H1 (cell line): ENCODE data around the gene MYH8. TPM values are rescaled to one million over a fixed set of nuclear protein-coding genes. Genes with fewer than 3 reads are reported as not detected.

Experiments used
- CTCF ChIA-PET: fragments of 300-600 bp; sonication (Branson Sonifier 250); formaldehyde crosslinking; loops from one replicate; lab custom pipeline; 2021; ENCODE audit not compliant: partially characterized antibody; lab: Charles Lee
- POLR2A ChIA-PET: fragments of 300-600 bp; sonication (Branson Sonifier 250); formaldehyde crosslinking; loops from one replicate; lab custom pipeline; 2021; ENCODE audit warnings: inconsistent platforms; ENCODE audit not compliant: partially characterized antibody; lab: Charles Lee
- DNase-seq, 2 experiments: peaks; one replicate each; pipeline versions ENCODE4 v3.0.0 to v3.0.0-alpha.2; 2010 to 2022; ENCODE audit warnings: low spot score in 2 of 2, low read depth in 1 of 2, mixed read lengths in 1 of 2
- FAIRE-seq: peaks from 2 replicates; lab custom pipeline; 2011; peaks lifted over from hg19 to GRCh38; lab: Jason Lieb, UNC
- H2AFZ ChIP-seq: 2 replicates; pipeline ENCODE4 v1.8.1; 2012; ENCODE audit warnings: low read length, inconsistent platforms
- H2AK5ac ChIP-seq: 2 replicates; pipeline ENCODE4 v1.6.1; 2013; ENCODE audit warnings: low read depth, low read length
- H2BK120ac ChIP-seq: replicated peaks from 2 replicates; pipeline ENCODE3; 2013; ENCODE audit warnings: low read depth, low read length, inconsistent platforms
- H2BK12ac ChIP-seq: 2 replicates; pipeline ENCODE4 v1.6.1; 2013; ENCODE audit warnings: low read depth, low read length
- H2BK15ac ChIP-seq: 2 replicates; pipeline ENCODE4 v1.6.1; 2013; ENCODE audit warnings: low read length
- H2BK20ac ChIP-seq: 2 replicates; pipeline ENCODE4 v1.6.1; 2013; ENCODE audit warnings: low read length
- H2BK5ac ChIP-seq: 2 replicates; pipeline ENCODE4 v1.6.1; 2013; ENCODE audit warnings: low read depth, low read length
- H3K14ac ChIP-seq: 2 replicates; pipeline ENCODE4 v1.6.1; 2013; ENCODE audit warnings: inconsistent platforms; ENCODE audit not compliant: insufficient read length
- H3K18ac ChIP-seq: 2 replicates; pipeline ENCODE4 v1.6.1; 2013; ENCODE audit warnings: low read length; ENCODE audit errors: extremely low read depth
- H3K23ac ChIP-seq: 2 replicates; pipeline ENCODE4 v1.6.1; 2013; ENCODE audit warnings: inconsistent platforms; ENCODE audit not compliant: insufficient read length
- H3K23me2 ChIP-seq: 2 replicates; pipeline ENCODE4 v1.6.1; 2013; ENCODE audit warnings: low read depth, low read length
- H3K27ac ChIP-seq: 2 replicates; pipeline ENCODE4 v1.6.1; 2011; ENCODE audit warnings: low read depth, low read length, inconsistent platforms
- H3K27me3 ChIP-seq, 4 experiments: replicated peaks in 1 of 4; 1 replicate in 1 of 4; 2 replicates in 3 of 4; pipeline versions ENCODE4 v1.6.1 to v1.8.1; 2011 to 2013; ENCODE audit warnings: low read length in 3 of 4, mild to moderate bottlenecking in 3 of 4, inconsistent platforms in 2 of 4, mixed read lengths in 2 of 4, moderate library complexity in 1 of 4; ENCODE audit not compliant: control insufficient read depth in 3 of 4, insufficient read depth in 3 of 4; ENCODE audit errors: extremely low read depth in 1 of 4
- H3K36me3 ChIP-seq, 4 experiments: 2 replicates each; pipeline versions ENCODE4 v1.6.1 to v1.8.1; 2011 to 2013; ENCODE audit warnings: mild to moderate bottlenecking in 4 of 4, low read length in 3 of 4, moderate library complexity in 2 of 4, control low read depth in 1 of 4, inconsistent platforms in 1 of 4; ENCODE audit not compliant: insufficient read depth in 4 of 4, control insufficient read depth in 2 of 4
- H3K4ac ChIP-seq: replicated peaks from 2 replicates; pipeline ENCODE3; 2013; ENCODE audit warnings: low read length, low read depth, mixed read lengths, inconsistent platforms; ENCODE audit not compliant: insufficient read length
- H3K4me1 ChIP-seq, 4 experiments: replicated peaks in 1 of 4; 1 replicate in 1 of 4; 2 replicates in 3 of 4; pipeline versions ENCODE4 v1.6.1 to v1.8.1; 2011 to 2013; ENCODE audit warnings: low read length in 3 of 4, inconsistent platforms in 2 of 4, mixed read lengths in 1 of 4; ENCODE audit not compliant: insufficient read depth in 4 of 4, control insufficient read depth in 3 of 4
- H3K4me2 ChIP-seq, 2 experiments: 2 replicates each; pipeline versions ENCODE4 v1.6.1 to v1.8.1; 2011 to 2013; ENCODE audit warnings: low read depth in 2 of 2, low read length in 2 of 2, control low read depth in 1 of 2, inconsistent platforms in 1 of 2, mild to moderate bottlenecking in 1 of 2; ENCODE audit not compliant: insufficient read depth in 1 of 2
- H3K4me3 ChIP-seq, 4 experiments: fragments of 200-600, 300-600 bp in 1 of 4; sonication (generic), shearing (Covaris generic), sonication (Bioruptor Twin) in 1 of 4; 2 replicates each; pipeline versions ENCODE4 v1.5.1 to v1.8.1; 2011 to 2016; ENCODE audit warnings: low read length in 4 of 4, low read depth in 3 of 4, control low read depth in 2 of 4, inconsistent platforms in 2 of 4, mild to moderate bottlenecking in 2 of 4, mixed read lengths in 1 of 4, moderate library complexity in 1 of 4; ENCODE audit not compliant: insufficient read depth in 2 of 4; ENCODE audit errors: extremely low read depth in 1 of 4
- H3K56ac ChIP-seq: replicated peaks from 2 replicates; pipeline ENCODE3; 2013; ENCODE audit warnings: low read depth, mild to moderate bottlenecking, mixed read lengths, low read length, inconsistent platforms; ENCODE audit not compliant: insufficient read length
- H3K79me1 ChIP-seq: 2 replicates; pipeline ENCODE4 v1.6.1; 2013; ENCODE audit warnings: low read depth, low read length, control low read depth
- H3K79me2 ChIP-seq, 2 experiments: 2 replicates each; pipeline versions ENCODE4 v1.6.1 to v1.8.1; 2012 to 2013; ENCODE audit warnings: low read length in 2 of 2, mild to moderate bottlenecking in 2 of 2, inconsistent platforms in 1 of 2; ENCODE audit not compliant: insufficient read depth in 2 of 2, control insufficient read depth in 1 of 2
- H3K9ac ChIP-seq, 4 experiments: replicated peaks in 1 of 4; 1 replicate in 1 of 4; 2 replicates in 3 of 4; pipeline versions ENCODE4 v1.6.1 to v1.8.1; 2011 to 2013; ENCODE audit warnings: low read depth in 3 of 4, low read length in 3 of 4, control low read depth in 2 of 4, mild to moderate bottlenecking in 2 of 4, moderate library complexity in 2 of 4, inconsistent platforms in 1 of 4; ENCODE audit errors: extremely low read depth in 1 of 4
- H3K9me3 ChIP-seq, 2 experiments: 2 replicates each; pipeline versions ENCODE4 v1.6.1 to v1.8.1; 2012 to 2013; ENCODE audit warnings: mild to moderate bottlenecking in 2 of 2, moderate library complexity in 2 of 2, control low read depth in 1 of 2, inconsistent platforms in 1 of 2, low read depth in 1 of 2, low read length in 1 of 2, mixed read lengths in 1 of 2; ENCODE audit not compliant: insufficient read depth in 2 of 2
- H4K20me1 ChIP-seq, 2 experiments: replicated peaks in 1 of 2; 2 replicates each; pipeline versions ENCODE3 to v1.8.1; 2011 to 2013; ENCODE audit warnings: inconsistent platforms in 2 of 2, low read length in 2 of 2, mild to moderate bottlenecking in 1 of 2; ENCODE audit not compliant: insufficient read depth in 2 of 2, control insufficient read depth in 1 of 2
- H4K5ac ChIP-seq: 2 replicates; pipeline ENCODE4 v1.6.1; 2013; ENCODE audit warnings: low read length, low read depth, mixed read lengths, inconsistent platforms; ENCODE audit not compliant: insufficient read length
- H4K8ac ChIP-seq: 2 replicates; pipeline ENCODE4 v1.8.0; 2013; ENCODE audit warnings: mild to moderate bottlenecking, moderate library complexity, low read length, inconsistent platforms; ENCODE audit not compliant: insufficient read depth; ENCODE audit errors: extremely low read depth
- H4K91ac ChIP-seq: replicated peaks from 2 replicates; pipeline ENCODE3; 2013; ENCODE audit warnings: low read length, mixed read lengths, inconsistent platforms; ENCODE audit not compliant: insufficient read length
- ASH2L ChIP-seq: fragments of 200-600, 300-600 bp; sonication (generic); IDR thresholded peaks from one replicate; pipeline ENCODE4 v1.7.1; 2017; ENCODE audit warnings: low read length
- BCL11A ChIP-seq, 2 experiments: IDR thresholded peaks; one replicate each; pipeline ENCODE4 v1.6.1; 2011; ENCODE audit warnings: low read depth in 2 of 2, low read length in 2 of 2, mild to moderate bottlenecking in 2 of 2
- CBX5 ChIP-seq: fragments of 300-800, 300-1000 bp; sonication (generic); IDR thresholded peaks from 2 replicates; pipeline ENCODE4 v1.7.1; 2016; ENCODE audit warnings: antibody characterized with exemption, low read length, low read depth
- CHD1 ChIP-seq: IDR thresholded peaks from 2 replicates; pipeline ENCODE4 v1.6.1; 2012; ENCODE audit warnings: low read depth, low read length, improper control_type of control experiment
- EZH2 ChIP-seq: fragments of 200-600 bp; sonication (generic); IDR thresholded peaks from 2 replicates; pipeline ENCODE4 v1.7.1; 2012; ENCODE audit warnings: low read depth, mild to moderate bottlenecking, moderate library complexity, low read length, inconsistent platforms; ENCODE audit not compliant: severe bottlenecking
- FOSL1 ChIP-seq: IDR thresholded peaks from 2 replicates; pipeline ENCODE4 v1.6.1; 2011; ENCODE audit warnings: mild to moderate bottlenecking, low read depth, low read length, moderate library complexity; ENCODE audit not compliant: insufficient read depth
- JUN ChIP-seq: IDR thresholded peaks from 2 replicates; pipeline ENCODE4 v1.6.1; 2011; ENCODE audit warnings: low read depth, mild to moderate bottlenecking, improper control_type of control experiment, low read length
- JUND ChIP-seq: IDR thresholded peaks from 2 replicates; pipeline ENCODE4 v1.6.1; 2011; ENCODE audit warnings: mild to moderate bottlenecking, improper control_type of control experiment, low read length
- KDM5A ChIP-seq: fragments of 200-600 bp; IDR thresholded peaks from 2 replicates; pipeline ENCODE4 v1.7.1; 2012; ENCODE audit warnings: mild to moderate bottlenecking, low read length, inconsistent platforms, mixed read lengths
- MAX ChIP-seq: IDR thresholded peaks from 2 replicates; pipeline ENCODE4 v1.6.1; 2012; ENCODE audit warnings: inconsistent platforms
- PHF8 ChIP-seq: fragments of 200-600 bp; sonication (generic); conservative IDR thresholded peaks from 2 replicates; pipeline ENCODE4 v1.7.1; 2012; ENCODE audit warnings: low read depth, mild to moderate bottlenecking, inconsistent platforms, low read length, moderate library complexity
- SIRT6 ChIP-seq: IDR thresholded peaks from one replicate; pipeline ENCODE4 v1.7.1; 2012; ENCODE audit warnings: low read length, inconsistent platforms
- SP4 ChIP-seq: IDR thresholded peaks from 2 replicates; pipeline ENCODE4 v1.6.1; 2012; ENCODE audit warnings: low read length, inconsistent platforms
- SRF ChIP-seq: IDR thresholded peaks from 2 replicates; pipeline ENCODE4 v1.6.1; 2011; ENCODE audit warnings: mild to moderate bottlenecking, low read depth, low read length, moderate library complexity
- TBP ChIP-seq: IDR thresholded peaks from 2 replicates; pipeline ENCODE4 v1.6.1; 2011; ENCODE audit warnings: low read depth, low read length, improper control_type of control experiment
- TCF12 ChIP-seq: IDR thresholded peaks from 2 replicates; pipeline ENCODE4 v1.6.1; 2011; ENCODE audit warnings: low read depth, mild to moderate bottlenecking, low read length
- TEAD4 ChIP-seq: IDR thresholded peaks from 2 replicates; pipeline ENCODE4 v1.6.1; 2012; ENCODE audit warnings: low read depth, low read length, inconsistent platforms, mixed read lengths
- WGBS, 2 experiments: shearing (Covaris generic) in 1 of 2; methylation state at CpG; one replicate each; pipeline versions ENCODE4 v1.1.6 to v1.1.7; 2013 to 2015; ENCODE audit warnings: low lambda C conversion rate in 2 of 2, mixed read lengths in 2 of 2, inconsistent platforms in 1 of 2, low coverage in 1 of 2, missing lambda C conversion rate in 1 of 2; ENCODE audit not compliant: insufficient replicate concordance in 2 of 2, insufficient coverage in 1 of 2, insufficient read length in 1 of 2; ENCODE audit errors: extremely low coverage in 1 of 2, missing lambda C conversion rate in 1 of 2; 5-methylcytosine and 5-hydroxymethylcytosine counted together
- polyA plus RNA-seq, 7 experiments: library from polyadenylated mRNA; depleted of rRNA in 3 of 7; stranded (reverse) in 5 of 7; unstranded in 2 of 7; fragments of >200 nt in 5 of 7; fragments of 200-250 nt in 2 of 7; gene quantifications; 1 replicate in 5 of 7; 2 replicates in 1 of 7; 4 replicates in 1 of 7; pipeline versions ENCODE4 v1.2.1 to v1.2.3, GENCODE V29; 2011 to 2013; ENCODE audit warnings: missing spikeins in 2 of 7, mixed read lengths in 2 of 7
- total RNA-seq: library from RNA; stranded (reverse); fragmentation: NEBNext Ultra II Directional; extraction: Animal tissue kit (Norgen Biotek cat#: 25700); gene quantifications from 2 replicates; pipeline ENCODE4 v1.2.1, GENCODE V29; 2021

Gene MYH8
- total and polyA plus RNA-seq, 2 of the 8 experiments (the other 6 are each of a cell fraction or from before 2014, with no cell fraction given) = not detected

- Histone ChIP-seq H2AFZ (no peak overlapping the region), H2BK20ac (no peak overlapping the region), H2AK5ac (no peak overlapping the region), H3K9me3 (no peaks in the 10 kb centered on the region), H2BK5ac (no peak overlapping the region), H3K79me1 (no peaks in the 10 kb centered on the region), H3K4me1 (no peaks in the 10 kb centered on the region; a peak in 1 of 7 replicates), H3K27ac (no peak overlapping the region), H3K14ac (no peak overlapping the region), H3K27me3 (no peaks in the 10 kb centered on the region), H3K4me2 (no peak overlapping the region), H3K9ac (no peak overlapping the region), H3K79me2 (no peaks in the 10 kb centered on the region), H2BK15ac (no peak overlapping the region), H4K91ac (no peak overlapping the region), H4K20me1 (no peaks in the 10 kb centered on the region), H3K56ac (no peak overlapping the region), H4K5ac (no peak overlapping the region), H3K23me2 (no peaks in the 10 kb centered on the region; the same call in 1 of the 2 replicates), H2BK12ac (no peak overlapping the region), H3K18ac (no peak overlapping the region), H3K4ac (no peak overlapping the region), H3K4me3 (no peak overlapping the region), H2BK120ac (no peak overlapping the region), H3K36me3 (no peaks in the 10 kb centered on the region), H3K23ac (no peak overlapping the region), H4K8ac (no peak overlapping the region)
- POLR2A ChIA-PET = no interaction called here
- DNase-seq (no peak), FAIRE-seq (no peak)
- CTCF ChIA-PET = no interaction called here
- TF ChIP-seq EZH2 (no peak), KDM5A (no peak), ASH2L (no peak), TBP (no peak), FOSL1 (no peak), TEAD4 (no peak), JUN (no peak), CBX5 (no peak), SRF (no peak), JUND (no peak), MAX (no peak), SP4 (no peak), SIRT6 (no peak), CHD1 (no peak), PHF8 (no peak), BCL11A (IDR thresholded peaks at IDR 0.05; ENCODE audit: low read depth in 2 of 2, low read length in 2 of 2) (no peak), TCF12 (no peak)
- 91% methylated on average over 6 of the region's 6 CpGs; no CpG with 5 or more reads in 1 of the 2 experiments for WGBS, 2 experiments
Observed at GRCh38 chr17:10385871-10386270, 35.9 kb downstream of the MYH8 start.
